Nephron progenitor cell (in vitro differentiated cells): ENCODE results near the gene TADA2B.

Experiments used
- DNase-seq: peaks from one replicate; pipeline ENCODE4 v3.0.0; 2021
- H3K27ac Mint-ChIP-seq: 2 replicates; pipeline ENCODE4 v1.8.0; 2021; ENCODE audit warnings: mild to moderate bottlenecking, moderate library complexity, mixed read lengths
- H3K27me3 Mint-ChIP-seq: 2 replicates; pipeline ENCODE4 v1.8.0; 2021; ENCODE audit warnings: mild to moderate bottlenecking, low read depth, mixed read lengths; ENCODE audit not compliant: poor library complexity
- H3K36me3 Mint-ChIP-seq: 2 replicates; pipeline ENCODE4 v1.8.0; 2021; ENCODE audit warnings: low read depth, mixed read lengths
- H3K4me1 Mint-ChIP-seq: 2 replicates; pipeline ENCODE4 v1.8.0; 2021; ENCODE audit warnings: mixed read lengths
- H3K4me3 Mint-ChIP-seq: 2 replicates; pipeline ENCODE4 v1.8.0; 2021; ENCODE audit warnings: mild to moderate bottlenecking, moderate library complexity, mixed read lengths
- H3K9me3 Mint-ChIP-seq: 2 replicates; pipeline ENCODE4 v1.8.0; 2021; ENCODE audit warnings: mild to moderate bottlenecking, moderate library complexity, mixed read lengths
- TF ChIP-seq, protein P1 (sequence below): fragments of 200-600 bp; sonication (generic); IDR thresholded peaks from 2 replicates; pipeline ENCODE4 v1.5.0; 2021; ENCODE audit warnings: antibody characterized with exemption

Gene TADA2B

DNA sequence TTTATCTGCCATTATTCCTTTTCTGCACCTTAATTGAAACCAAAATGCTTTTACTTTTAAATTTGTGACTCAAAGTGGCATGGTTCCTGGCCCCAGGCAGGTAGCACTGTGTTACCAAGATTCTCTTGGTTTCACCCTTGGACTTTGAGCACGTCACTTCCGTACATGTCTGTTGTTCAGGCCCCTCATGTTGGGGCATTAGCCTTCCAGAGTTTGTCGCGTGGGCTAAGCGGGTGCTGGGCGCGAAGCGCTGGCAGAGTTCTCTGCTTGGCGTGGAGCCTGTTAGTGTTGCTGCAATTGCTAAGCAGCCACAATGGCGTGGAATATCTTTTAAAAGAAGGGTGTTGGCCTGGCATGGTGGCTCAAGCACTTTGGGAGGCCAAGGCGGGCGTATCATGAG lies 14.0 kb upstream of the TADA2B start:
- H3K36me3 Mint-ChIP-seq = peaks cover 51% of the 10 kb centered on the region

DNA sequence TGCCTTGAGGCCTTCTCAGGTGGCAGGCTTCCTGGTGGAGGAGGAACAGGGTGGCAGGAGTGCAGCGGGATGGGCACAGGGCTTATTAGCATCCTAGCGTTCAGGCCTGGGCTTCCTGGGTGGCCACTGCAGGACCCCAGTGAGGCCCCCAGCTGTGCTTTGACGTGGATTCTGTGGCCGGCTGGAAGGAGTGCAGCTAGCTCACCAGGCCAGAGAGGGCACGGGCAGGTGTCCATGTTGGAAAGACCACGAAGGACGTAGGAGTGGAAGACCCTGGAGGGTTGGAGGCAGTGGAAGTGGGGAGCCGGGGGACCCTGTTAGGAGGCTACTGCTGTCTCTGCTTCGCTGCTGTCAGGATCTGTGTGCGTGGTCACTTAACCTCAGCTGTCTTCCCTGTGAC lies 13.3 kb upstream of the TADA2B start:
- Mint-ChIP-seq H3K27ac (peak overlapping the region; percentile 39), H3K27me3 (peaks cover 6% of the 10 kb centered on the region), H3K4me3 (no peak overlapping the region), H3K4me1 (peaks cover 27% of the 10 kb centered on the region), H3K9me3 (no peaks in the 10 kb centered on the region), H3K36me3 (peaks cover 51% of the 10 kb centered on the region)
- TF ChIP-seq, protein P1, sequence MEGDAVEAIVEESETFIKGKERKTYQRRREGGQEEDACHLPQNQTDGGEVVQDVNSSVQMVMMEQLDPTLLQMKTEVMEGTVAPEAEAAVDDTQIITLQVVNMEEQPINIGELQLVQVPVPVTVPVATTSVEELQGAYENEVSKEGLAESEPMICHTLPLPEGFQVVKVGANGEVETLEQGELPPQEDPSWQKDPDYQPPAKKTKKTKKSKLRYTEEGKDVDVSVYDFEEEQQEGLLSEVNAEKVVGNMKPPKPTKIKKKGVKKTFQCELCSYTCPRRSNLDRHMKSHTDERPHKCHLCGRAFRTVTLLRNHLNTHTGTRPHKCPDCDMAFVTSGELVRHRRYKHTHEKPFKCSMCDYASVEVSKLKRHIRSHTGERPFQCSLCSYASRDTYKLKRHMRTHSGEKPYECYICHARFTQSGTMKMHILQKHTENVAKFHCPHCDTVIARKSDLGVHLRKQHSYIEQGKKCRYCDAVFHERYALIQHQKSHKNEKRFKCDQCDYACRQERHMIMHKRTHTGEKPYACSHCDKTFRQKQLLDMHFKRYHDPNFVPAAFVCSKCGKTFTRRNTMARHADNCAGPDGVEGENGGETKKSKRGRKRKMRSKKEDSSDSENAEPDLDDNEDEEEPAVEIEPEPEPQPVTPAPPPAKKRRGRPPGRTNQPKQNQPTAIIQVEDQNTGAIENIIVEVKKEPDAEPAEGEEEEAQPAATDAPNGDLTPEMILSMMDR = no peak
- no peak for DNase-seq

More for the DNA sequence above, 14.0 kb upstream of the TADA2B start:
- DNase-seq = no peak
- H3K4me1 Mint-ChIP-seq = peaks cover 27% of the 10 kb centered on the region
- TF ChIP-seq, protein P1 = no peak
- peaks cover 6% of the 10 kb centered on the region for H3K27me3 Mint-ChIP-seq
- no peaks in the 10 kb centered on the region for H3K9me3 Mint-ChIP-seq
- no peak overlapping the region for H3K27ac Mint-ChIP-seq
- no peak overlapping the region for H3K4me3 Mint-ChIP-seq

DNA sequence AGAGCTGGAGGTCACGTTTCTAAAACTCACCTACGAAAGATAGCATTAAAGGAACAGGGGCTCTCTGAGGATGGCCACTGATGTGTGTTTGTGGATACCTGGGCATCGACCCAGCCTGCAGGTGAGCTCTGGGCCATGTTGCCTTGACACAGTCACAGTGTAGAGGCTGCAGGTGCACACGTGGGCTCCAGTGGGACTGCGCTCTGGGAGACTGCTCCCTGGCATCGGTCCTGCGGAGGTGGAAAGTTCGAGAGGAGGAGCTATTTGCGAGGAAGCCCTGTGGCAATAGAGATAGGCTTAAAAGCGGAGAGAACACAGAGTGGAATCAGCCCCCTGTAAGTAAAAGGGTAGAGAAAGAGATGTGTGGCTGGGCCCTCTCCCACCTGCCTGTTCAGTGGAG lies 12.3 kb upstream of the TADA2B start:
- Mint-ChIP-seq H3K4me3 (no peak overlapping the region), H3K9me3 (no peaks in the 10 kb centered on the region), H3K27ac (peak overlapping the region; percentile 75), H3K36me3 (peaks cover 49% of the 10 kb centered on the region), H3K27me3 (peaks cover 6% of the 10 kb centered on the region), H3K4me1 (peaks cover 27% of the 10 kb centered on the region)
- no peak for DNase-seq
- TF ChIP-seq, protein P1 = no peak

DNA sequence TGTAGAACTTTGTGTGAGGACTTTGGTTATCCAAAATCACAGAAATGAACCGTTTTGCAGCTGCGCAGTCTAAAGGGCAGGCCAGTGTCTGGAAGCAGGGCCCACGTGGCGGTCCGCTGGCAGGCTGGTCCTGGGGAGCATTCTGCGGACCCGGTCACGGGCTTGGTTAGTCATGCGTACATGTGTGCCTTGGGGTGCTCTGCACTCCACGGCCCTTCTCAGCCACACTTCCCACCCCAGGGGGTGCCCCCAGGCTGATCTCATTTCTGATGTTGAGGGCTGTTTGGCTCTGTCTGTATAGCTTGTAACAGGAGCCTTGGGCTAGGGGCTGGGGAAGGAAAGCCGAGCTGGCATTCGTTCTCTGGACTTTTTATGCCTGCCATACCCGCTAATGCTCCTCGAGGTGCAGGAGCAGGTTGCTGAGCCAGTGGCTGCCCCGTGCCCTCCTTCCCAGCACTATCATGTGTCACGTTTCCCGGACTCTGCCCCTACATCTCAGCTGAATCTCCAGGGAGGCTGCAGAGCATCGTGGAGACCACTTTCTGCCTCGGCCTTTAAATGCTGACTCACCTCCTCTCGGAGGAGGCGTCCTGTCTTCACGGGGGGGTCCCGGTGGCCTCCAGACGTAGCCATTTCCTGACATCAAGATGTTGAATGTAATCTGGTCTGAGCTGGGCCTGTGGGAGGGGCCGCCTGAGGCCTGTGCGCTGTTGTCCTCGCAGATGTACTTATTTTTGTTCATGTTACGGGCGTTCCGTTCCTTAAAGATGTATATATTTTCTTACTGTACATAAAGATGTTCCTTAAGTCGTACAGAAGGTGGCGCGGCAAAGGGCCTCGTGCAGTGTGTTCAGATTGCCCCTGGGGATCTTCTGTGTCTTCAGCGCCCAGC lies 11.4 kb upstream of the TADA2B start:
- Mint-ChIP-seq H3K4me1 (peaks cover 27% of the 10 kb centered on the region), H3K36me3 (peaks cover 40% of the 10 kb centered on the region), H3K27me3 (peaks cover 6% of the 10 kb centered on the region), H3K27ac (peak overlapping the region; percentile 86), H3K9me3 (no peaks in the 10 kb centered on the region), H3K4me3 (peak overlapping the region; percentile 28)
- no peak for DNase-seq
- TF ChIP-seq, protein P1 = no peak

DNA sequence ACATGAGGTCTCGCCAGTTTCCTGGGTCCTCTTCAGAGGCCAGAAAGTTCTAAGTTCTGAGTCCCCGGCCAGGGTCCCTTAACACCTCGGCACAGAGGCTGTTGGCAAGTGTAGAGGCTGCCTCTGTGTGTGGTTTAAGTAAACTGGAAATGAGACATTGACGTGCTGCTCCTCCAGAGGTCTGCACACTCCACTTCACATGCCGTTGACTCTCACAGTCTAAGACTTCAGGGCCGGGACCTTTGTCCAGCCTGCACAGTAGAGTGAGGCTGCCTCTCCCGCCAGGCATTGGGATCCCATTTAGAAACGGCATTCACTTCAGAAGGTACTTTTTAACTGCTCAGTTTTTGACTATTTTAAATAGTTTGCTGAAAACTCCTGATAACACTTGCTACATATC lies 10.6 kb upstream of the TADA2B start:
- Mint-ChIP-seq H3K27me3 (peaks cover 6% of the 10 kb centered on the region), H3K27ac (peak overlapping the region; percentile 86), H3K9me3 (no peaks in the 10 kb centered on the region), H3K36me3 (peaks cover 32% of the 10 kb centered on the region), H3K4me3 (peak overlapping the region; percentile 28), H3K4me1 (peaks cover 27% of the 10 kb centered on the region)
- no peak for DNase-seq
- TF ChIP-seq, protein P1 = no peak
